HG02884 (cell line): ENCODE data around the gene SF3A1.

Experiments used
- ATAC-seq: cut with Tn5 transposase; IDR thresholded peaks from one replicate; pipeline ENCODE4 v1.9.1; 2021; ENCODE audit warnings: mild to moderate bottlenecking, moderate library complexity; ENCODE audit not compliant: unreplicated experiment

SF3A1 gene

DNA sequence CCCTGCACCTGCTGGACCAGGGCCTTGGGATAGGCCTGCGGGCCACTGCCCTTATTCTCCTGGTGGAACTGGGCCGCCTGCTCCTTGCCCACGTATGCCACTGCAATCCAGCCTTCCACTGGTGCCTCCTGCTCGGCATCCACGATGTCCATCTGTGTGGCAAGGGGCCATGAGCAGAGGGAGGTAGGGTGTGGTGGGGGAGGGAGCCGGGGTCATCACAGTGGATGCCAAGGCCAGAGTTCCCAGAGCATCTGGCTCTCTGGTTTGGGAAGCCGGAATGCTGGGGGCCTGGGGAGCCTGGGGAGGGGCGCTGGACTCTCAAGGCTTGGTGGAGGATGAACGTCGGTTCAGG is 29.9 kb upstream of the SF3A1 start:
- ATAC-seq: no peak

DNA sequence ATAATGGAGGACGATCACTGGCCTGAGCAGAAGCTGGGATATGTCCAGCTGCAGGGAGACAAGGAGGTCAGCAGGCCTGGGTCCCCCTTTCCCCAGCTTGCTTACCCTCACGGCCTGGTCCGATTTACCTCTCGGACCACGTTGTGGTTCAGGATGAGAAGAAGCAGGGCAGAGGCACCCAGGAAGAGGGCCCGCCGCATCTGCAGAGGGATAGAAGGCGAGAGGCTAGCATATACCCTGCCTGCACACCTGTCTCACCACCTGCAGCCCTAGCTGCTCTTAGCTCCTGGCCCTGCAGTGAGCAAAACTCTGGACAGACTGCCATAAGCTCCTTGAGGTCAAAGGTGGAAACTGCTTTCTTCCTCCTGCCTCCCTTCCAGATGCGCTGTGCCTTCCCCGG is 29.2 kb upstream of the SF3A1 start:
- no peak for ATAC-seq

DNA sequence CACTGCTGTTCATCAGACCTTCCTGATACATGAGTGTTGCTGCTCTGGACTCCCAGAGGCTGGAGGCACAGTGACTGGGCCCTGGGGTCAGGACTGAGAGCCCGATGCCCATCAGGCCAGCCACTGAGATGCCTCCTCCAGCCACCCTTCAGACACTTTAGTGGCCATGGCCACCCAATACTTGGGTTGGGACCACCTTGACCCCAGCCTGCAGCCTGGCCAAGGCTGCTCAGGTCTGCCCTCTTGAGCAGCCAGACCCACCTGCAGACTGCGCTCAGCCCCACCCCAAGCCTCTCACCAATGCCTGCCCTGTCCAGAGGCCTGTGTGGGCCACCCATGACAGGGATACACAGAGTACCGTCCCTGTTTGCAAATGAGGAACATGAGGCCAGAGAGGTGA is 26.4 kb upstream of the SF3A1 start:
- ATAC-seq: no peak

DNA sequence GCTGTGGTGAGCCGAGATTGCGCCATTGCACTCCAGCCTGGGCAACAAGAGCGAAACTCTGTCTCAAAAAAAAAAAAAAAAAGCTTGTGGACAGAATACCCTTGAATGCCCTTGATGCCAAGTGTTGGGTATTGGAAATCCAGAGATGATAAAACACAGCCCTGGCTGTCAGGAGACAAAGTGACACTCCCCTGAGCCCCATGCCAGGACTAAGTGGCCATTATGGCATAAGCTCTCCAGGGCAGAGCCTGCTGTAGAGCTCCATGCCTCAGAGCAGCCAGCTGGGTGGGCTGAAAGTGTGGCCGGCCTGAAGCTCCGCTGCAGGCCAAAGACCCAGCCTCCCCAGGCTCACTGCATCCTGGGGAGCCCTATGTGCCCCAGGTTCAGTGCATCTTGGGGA is 25.6 kb upstream of the SF3A1 start:
- ATAC-seq: no peak

DNA sequence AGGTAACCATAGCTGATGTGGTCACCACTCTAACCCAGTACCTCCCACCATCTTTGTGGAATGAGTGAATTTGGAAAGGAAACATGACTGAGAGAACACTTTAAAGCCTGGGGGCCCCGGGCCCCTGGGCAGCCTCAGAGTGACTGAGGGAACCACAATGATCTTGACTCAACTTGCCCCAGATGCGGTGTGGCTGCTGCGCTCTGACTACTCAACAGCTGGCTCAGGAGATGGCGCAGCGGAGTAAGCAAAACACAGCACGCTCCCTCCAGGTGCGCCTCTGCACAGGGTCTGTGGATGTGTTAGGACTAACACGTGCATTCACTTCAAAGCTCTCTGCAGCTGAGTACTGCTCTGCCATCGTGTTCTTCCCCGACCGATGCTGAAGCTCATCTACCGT is 24.6 kb upstream of the SF3A1 start:
- ATAC-seq: no peak

DNA sequence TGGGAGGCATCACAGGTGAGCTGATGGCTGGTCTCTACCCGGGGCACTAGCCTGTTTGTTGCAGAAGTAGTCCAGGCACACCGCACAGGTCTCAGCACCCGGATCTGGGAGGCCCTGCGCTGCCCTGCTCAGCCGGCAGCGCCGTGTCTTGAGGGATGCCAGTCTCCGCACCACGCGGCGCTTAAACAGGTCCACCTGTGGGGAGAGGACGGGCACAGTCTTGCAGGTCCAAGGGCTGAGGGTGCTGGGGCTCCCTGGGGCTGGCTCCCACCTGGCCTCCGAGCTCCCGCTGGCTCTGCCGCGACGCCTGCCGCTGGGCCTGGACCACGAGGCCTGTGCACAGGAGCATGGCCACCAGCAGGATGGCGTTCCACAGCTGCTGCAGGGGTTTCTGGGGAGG is 23.3 kb upstream of the SF3A1 start:
- no peak for ATAC-seq

DNA sequence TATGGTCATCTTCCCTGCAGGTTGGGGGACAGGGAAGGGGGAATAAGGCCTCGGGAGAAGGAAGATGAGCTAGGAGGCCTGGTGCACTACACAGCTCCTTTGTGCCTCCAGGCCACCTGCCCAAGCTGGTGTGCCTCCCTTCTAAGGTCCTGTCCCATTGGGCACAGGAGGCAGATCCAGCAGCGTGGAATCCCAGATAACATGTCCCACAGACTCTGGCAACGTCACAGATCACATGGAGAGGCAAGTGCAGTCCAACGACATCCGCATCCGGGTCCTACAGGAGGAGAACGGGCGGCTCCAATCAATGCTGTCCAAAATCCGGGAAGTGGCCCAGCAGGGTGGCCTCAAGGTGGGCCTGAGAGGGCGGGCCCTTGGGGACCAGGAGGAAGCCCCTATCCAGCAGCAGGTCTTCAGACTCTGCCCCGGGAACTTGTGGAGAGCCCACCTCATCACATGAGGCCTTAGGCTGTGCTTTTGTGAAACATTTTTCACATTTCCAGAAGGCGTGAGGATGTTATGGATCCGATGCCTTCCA is 18.7 kb upstream of the SF3A1 start:
- no peak for ATAC-seq

DNA sequence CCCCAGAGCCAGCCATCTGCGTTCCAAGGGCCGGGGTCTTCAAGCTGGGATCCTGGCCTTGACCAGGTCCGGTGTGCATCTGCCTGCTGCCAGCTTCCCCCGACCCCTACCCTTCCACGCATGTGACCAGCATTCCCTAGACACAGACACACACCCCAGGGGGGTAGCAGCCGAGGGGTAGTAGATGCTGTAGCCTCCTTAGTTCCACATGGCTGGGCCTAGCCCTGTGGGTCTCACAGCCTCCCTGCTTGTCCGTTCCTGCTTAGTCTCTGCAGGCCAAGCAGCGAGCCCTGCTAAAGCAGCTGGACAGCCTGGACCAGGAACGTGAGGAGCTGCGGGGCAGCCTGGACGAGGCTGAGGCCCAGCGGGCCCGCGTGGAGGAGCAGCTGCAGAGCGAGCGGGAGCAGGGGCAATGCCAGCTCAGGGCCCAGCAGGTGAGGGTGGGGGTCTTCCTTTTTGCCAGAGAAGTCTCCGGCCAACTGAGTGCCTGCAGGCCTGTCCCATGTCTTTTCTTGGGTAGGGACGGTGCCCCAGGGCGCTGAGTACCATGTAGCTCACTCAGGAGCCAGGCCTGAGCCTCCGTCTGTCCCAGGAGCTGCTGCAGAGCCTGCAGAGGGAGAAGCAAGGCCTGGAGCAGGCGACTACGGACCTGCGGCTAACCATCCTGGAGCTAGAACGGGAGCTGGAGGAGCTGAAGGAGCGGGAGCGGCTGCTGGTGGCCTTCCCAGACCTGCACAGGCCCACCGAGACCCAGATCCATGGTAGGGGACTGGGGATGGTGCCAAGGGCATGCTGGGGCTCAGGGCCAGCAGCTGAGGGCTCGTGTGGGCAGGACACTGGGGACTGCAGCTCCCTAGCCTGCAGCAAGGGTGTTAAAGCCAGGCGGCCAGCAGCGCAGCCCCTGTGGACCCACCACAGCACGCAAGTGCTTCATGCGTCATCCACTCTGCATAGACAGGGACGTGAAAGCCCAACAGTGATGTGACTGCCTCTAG is 16.9 kb upstream of the SF3A1 start:
- ATAC-seq: no peak

DNA sequence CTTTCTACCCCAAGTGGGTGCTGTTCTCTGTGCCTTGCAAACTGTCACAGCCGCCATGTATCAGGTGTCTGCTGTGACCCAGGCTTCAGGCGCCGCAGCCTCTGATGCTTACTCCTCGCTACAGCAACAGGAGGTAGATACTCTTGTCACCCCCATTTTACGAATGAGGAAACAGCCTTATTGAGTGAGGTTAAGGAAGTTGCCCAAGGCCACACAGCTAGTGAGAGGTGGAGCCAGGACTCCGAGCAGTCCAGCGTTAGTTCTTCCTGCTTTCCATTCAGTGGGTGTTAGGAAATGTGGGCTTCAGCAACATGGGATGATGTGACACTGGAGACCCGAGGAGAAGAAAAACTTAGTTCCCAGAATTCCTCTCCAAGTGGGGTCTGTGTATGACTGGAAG is 16.2 kb upstream of the SF3A1 start:
- ATAC-seq: no peak

DNA sequence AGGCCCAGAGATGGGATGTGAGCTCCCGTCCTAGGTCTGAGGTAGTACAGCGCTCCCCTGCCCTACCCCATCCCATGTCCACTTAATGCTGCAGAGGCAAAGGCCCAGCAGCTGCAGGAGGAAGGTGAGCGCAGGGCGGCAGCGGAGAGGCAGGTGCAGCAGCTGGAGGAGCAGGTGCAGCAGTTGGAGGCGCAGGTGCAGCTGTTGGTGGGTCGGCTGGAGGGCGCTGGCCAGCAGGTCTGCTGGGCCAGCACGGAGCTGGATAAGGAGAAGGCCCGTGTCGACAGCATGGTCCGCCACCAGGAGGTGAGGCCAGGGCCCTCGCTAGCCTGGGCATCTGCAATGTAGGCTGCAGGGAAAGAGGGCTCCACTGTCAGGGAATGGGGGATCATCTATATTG is 15.3 kb upstream of the SF3A1 start:
- ATAC-seq: no peak

DNA sequence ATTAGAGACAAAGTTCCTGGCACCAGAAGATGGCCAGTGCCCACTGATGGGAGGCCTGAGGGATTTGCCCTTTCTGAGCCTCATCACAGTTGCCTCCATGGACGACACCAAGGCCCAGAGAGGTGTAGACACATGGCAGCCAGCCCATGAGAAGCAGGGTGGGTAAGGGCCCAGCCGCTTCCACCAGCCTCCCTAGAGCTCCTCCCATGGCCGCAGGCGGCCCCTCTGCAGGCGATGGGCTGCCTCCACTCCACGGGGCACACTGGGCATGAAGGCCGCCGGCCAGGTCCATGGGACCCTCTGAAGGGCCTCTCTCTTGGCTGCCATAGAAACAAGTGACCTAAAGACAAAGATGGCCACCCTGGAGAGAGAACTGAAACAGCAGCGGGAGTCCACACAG is 14.6 kb upstream of the SF3A1 start:
- no peak for ATAC-seq

DNA sequence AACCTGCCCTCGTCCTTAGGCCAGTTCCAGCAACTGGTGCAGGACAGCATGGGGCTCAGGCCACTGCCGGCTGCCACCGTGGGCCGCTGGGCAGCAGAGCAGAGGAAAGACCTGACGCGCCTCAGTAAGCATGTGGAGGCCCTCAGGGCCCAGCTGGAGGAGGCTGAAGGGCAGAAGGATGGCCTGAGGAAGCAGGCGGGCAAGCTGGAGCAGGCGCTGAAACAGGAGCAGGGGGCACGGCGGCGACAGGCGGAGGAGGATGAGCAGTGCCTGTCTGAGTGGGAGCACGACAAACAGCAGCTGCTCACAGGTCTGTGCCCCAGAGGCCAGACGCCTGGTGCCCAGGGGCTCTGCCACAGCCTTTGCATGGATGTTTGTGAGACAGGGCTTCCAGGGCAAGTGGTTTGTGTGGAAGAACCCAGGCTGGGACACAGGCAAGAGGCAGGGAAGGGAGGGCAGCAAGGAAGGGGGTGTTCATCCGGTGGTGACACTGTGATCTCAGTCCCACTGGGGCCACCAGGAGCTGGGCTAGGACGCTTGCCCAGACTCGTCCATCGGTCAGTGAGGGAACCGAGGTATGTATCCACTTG is 14.0 kb upstream of the SF3A1 start:
- no peak for ATAC-seq

DNA sequence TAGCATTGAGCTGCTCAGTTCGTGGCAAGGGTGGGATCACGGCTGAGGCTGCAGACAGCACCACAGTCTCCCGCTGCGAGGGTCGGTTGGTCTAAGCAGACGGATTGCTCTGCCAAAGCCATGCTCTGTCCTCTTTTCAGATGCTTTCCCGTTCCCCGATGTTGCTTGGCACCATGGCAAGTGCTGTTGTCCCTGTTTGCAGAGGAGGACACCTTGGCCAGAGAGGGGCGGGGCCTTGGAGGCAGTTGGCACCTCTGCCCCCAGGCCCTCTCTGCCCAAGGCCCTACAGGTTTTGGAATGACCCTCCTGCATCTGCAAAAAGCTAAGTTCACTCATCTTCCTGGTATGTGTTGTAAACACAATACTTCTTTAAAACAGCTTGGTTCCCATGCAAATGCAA is 11.7 kb upstream of the SF3A1 start:
- ATAC-seq: no peak

DNA sequence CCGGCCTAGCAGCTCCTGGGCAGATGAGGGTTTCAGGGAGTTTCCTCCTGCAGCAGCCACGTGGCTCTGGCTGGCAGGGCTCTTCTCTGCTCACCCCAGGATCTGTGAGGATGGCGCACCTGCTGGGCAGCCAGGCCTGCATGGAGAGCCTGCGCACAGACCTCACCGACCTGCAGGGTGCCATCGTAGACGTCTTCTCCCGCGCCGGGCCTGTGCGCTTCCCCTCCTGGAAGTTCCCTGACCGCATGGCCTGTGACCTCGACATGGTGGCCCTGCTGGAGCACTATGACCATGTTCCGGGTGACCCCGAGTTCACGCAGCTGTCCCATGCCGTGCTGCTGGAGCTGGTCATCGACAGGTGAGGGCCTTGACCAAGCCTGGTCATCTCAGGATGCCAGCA is 9.2 kb upstream of the SF3A1 start:
- ATAC-seq: no peak

DNA sequence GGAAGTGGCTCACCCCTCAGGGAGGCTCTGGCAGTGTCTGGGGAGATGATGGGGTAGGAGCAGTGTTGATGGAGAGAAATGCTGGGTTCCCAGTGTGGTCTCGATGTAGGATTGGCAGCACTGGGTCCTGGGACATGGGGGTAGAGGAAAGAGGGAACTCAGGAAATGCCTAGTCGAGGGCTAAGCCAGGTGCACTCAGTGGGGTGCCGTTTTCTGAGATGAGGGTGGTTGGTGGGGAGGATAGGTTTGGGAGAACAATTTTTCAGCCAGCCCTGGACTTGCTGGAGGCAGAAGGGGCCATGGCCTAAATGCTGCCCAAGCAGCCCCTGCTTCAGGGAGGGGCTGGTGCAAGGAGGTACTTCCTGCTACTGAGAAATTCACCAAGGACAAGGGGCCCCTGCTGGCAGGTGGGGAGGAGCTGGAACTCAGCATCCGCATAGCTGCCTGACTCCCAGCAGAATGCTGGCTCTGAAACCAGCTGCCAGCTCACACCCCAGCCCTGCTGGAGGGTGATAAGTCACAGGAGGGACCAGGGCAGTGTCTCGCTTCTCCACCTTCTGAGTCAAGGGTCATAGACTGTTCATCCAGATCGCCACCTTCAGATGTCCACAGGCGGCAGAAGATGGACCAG is 6.1 kb upstream of the SF3A1 start:
- no peak for ATAC-seq

DNA sequence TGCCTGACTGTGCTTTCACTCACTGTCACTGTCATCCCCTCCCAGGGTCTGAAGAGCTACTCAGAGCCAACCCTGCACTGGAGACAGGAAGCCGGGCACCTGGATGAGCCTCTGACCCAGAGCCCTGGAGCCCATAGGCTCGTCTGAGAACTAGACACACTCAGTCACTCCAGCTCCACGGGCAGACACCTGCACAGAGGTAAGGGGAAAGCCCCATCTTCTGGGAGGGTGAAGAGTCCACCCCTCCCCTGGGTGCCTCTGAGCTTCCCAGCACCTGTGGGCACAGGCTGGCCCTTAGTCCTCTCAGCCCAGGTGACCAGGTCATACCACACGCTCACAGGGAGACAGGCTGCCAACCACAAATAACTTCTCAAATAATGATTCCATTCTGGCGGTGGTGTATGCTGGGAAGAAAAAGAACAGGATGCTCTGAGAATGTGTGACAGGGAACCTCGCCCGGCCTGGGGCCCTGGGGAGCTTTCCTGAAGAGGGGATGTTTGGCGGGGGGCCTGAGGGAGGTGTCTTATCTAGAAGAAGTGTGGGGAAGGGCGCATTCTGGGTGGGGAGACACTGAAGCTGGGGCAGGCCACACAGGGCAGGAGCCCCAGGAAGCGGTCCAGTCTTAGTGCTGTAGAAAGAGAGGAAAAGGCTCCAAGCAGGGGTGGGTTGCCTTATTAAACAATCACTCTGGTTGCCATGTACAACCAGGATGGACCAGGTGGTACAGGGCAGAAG is 5.4 kb upstream of the SF3A1 start:
- no peak for ATAC-seq

DNA sequence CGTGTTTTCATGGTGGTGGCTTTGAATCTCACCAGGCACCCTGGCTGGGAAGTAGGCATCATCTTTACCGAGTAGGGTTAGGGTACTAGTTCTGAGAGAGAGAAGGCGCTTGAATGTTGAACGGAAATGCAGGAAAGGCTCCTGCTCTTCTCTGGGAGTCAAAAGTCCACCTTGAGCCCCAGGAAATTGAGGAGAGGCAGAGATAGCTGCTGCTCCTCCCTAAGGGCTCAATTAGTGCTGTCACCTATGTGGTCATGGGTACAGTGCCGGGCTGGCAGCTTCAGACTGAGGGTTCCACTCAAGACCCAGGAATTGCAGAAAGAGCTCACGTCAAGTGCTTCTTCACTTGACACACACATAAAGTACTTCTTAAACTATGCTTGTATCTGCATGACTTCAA is 1.8 kb upstream of the SF3A1 start:
- no peak for ATAC-seq

DNA sequence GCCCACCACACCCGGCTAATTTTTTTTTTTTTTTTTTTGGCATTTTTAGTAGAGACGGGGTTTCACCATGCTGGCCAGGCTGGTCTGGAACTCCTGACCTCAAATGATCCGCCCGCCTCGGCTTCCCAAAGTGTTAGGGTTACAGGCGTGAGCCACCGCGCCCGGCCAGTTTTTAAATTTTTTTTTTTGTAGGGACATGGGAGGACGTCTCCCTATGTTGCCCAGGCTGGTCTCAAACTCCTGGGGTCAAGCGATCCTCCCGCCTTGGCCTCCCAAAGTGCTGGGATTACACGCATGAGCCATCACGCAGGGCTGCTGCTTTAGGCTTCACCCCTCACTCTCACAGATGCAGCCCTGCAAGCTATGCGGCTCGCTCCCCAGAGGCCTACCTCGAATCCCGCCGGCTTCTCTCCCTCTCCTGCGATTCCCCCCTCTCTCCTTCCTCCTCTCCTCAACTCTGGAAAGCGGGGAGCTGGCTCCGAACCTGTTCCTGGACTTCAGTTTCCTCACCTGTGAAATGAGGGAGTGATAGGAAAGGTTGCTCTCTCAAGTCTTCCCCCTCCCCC is 1.0 kb upstream of the SF3A1 start:
- no peak for ATAC-seq

DNA sequence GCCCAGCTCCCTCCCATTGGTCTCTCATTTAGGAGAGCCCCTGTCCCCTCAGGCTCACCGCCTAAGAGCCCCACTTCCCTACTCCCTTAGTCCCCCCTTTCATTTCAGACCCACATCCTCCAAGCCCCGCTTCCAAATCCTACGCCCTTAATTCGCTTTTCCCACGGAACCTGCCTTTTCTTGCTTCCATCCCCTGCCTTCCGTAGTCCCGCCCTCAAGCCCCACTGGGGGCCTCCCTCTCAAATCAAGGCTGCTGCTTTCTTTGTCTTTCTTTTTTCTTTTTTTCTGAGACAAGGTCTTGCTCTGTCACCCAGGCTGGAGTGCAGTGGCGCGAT is 509 bp upstream of the SF3A1 start:
- no peak for ATAC-seq

DNA sequence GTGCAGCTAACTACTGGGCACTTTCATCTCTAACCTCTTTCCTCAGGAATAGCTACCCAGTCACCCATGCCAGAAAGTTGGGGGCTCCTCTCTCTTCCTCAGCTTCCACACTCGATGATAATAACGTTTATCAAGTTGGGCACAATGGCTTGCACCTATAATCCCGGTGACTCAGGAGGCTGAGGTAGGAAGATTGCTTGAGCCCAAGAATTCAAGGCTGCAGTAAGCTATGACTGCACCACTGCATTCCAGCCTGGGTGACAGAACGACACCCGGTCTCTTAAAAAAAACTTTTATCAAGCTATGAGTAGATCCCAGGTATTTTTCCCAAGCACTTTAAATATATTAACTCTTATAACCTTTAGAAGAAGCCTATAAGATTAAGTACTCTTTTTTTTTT is 2.0 kb downstream of the SF3A1 start:
- no peak for ATAC-seq

DNA sequence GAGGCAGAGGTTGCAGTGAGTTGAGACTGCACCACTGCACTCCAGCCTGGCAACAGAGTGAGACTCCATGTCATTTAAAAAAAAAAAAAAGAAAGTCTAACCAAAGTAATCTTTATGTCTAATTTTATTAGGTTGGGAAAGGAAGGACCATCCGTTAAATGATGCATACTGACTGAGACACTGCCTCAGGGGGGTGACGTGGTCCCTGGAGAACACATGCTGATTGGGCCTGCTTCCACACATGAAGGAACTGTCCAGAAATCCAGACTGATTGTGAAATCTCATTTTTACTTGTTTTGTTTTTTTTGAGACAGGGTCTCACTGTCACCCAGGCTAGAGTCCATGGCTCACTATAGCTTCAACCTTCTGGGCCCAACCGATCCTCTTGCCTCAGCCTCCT is 5.5 kb downstream of the SF3A1 start:
- ATAC-seq: no peak
